H1 (cell line): ENCODE data around the gene SLC25A39. TPM values are rescaled to one million over a fixed set of nuclear protein-coding genes. Genes with fewer than 3 reads are reported as not detected.

Source experiments
- ASH2L ChIP-seq: fragments of 200-600, 300-600 bp; sonication (generic); IDR thresholded peaks from one replicate; pipeline ENCODE4 v1.7.1; 2017; ENCODE audit warnings: low read length
- CBX8 ChIP-seq: fragments of 300-800, 300-1000 bp; sonication (generic); IDR thresholded peaks from 2 replicates; pipeline ENCODE4 v1.7.1; 2016; ENCODE audit warnings: low read depth, low read length, borderline replicate concordance
- CTBP2 ChIP-seq: IDR thresholded peaks from 2 replicates; pipeline ENCODE4 v1.7.0; 2011; ENCODE audit warnings: borderline replicate concordance, mild to moderate bottlenecking, moderate library complexity, mixed read lengths, low read length; ENCODE audit not compliant: insufficient read depth, insufficient read length
- GABPA ChIP-seq: IDR thresholded peaks from 2 replicates; pipeline ENCODE4 v1.6.1; 2011; ENCODE audit warnings: mild to moderate bottlenecking, low read length, moderate library complexity, borderline replicate concordance; ENCODE audit not compliant: insufficient read depth
- HDAC2 ChIP-seq, 2 experiments: fragments of 300-600 bp in 1 of 2; sonication (generic) in 1 of 2; IDR thresholded peaks; 2 replicates each; pipeline ENCODE4 v1.6.1; 2011 to 2012; ENCODE audit warnings: low read depth in 2 of 2, low read length in 2 of 2, mild to moderate bottlenecking in 2 of 2, moderate library complexity in 2 of 2, borderline replicate concordance in 1 of 2, inconsistent platforms in 1 of 2
- POLR2AphosphoS5 ChIP-seq: IDR thresholded peaks from 2 replicates; pipeline ENCODE4 v1.6.1; 2011; ENCODE audit warnings: low read depth, low read length
- SIN3A ChIP-seq, 2 experiments: IDR thresholded peaks in 1 of 2; conservative IDR thresholded peaks in 1 of 2; 2 replicates each; pipeline ENCODE4 v1.6.1; 2011 to 2012; ENCODE audit warnings: low read length in 2 of 2, improper control_type of control experiment in 1 of 2, low read depth in 1 of 2, mild to moderate bottlenecking in 1 of 2
- SP2 ChIP-seq: IDR thresholded peaks from 2 replicates; pipeline ENCODE4 v1.6.1; 2012; ENCODE audit warnings: mild to moderate bottlenecking, low read length, inconsistent platforms
- SP4 ChIP-seq: IDR thresholded peaks from 2 replicates; pipeline ENCODE4 v1.6.1; 2012; ENCODE audit warnings: low read length, inconsistent platforms
- polyA plus RNA-seq, 7 experiments: library from polyadenylated mRNA; depleted of rRNA in 3 of 7; stranded (reverse) in 5 of 7; unstranded in 2 of 7; fragments of >200 nt in 5 of 7; fragments of 200-250 nt in 2 of 7; gene quantifications; 1 replicate in 5 of 7; 2 replicates in 1 of 7; 4 replicates in 1 of 7; pipeline versions ENCODE4 v1.2.1 to v1.2.3, GENCODE V29; 2011 to 2013; ENCODE audit warnings: missing spikeins in 2 of 7, mixed read lengths in 2 of 7
- total RNA-seq: library from RNA; stranded (reverse); fragmentation: NEBNext Ultra II Directional; extraction: Animal tissue kit (Norgen Biotek cat#: 25700); gene quantifications from 2 replicates; pipeline ENCODE4 v1.2.1, GENCODE V29; 2021
- TF ChIP-seq, protein P1 (sequence below): IDR thresholded peaks from 2 replicates; pipeline ENCODE4 v1.6.1; 2011; ENCODE audit warnings: low read length, improper control_type of control experiment

Gene SLC25A39
- total and polyA plus RNA-seq, 2 of the 8 experiments (the other 6 are each of a cell fraction or from before 2014, with no cell fraction given) = 200 to 291 TPM

GRCh38 chr17:44361292-44362260 is 37.0 kb upstream of the SLC25A39 start (continued):
- no peak for TF ChIP-seq POLR2AphosphoS5
- no peak for TF ChIP-seq HDAC2 (IDR thresholded peaks at IDR 0.05; ENCODE audit: borderline replicate concordance in 1 of 2, low read depth in 2 of 2, low read length in 2 of 2)
- no peak for TF ChIP-seq CTBP2
- no peak for TF ChIP-seq GABPA
- no peak for TF ChIP-seq ASH2L
- TF ChIP-seq CBX8 = no peak
- no peak for TF ChIP-seq SIN3A (conservative IDR thresholded peaks at IDR 0.05 in 1 of 2, IDR thresholded peaks at IDR 0.05 in 1 of 2; ENCODE audit: low read depth in 1 of 2, low read length in 2 of 2)
- no peak for TF ChIP-seq SP2
- TF ChIP-seq, protein P1, sequence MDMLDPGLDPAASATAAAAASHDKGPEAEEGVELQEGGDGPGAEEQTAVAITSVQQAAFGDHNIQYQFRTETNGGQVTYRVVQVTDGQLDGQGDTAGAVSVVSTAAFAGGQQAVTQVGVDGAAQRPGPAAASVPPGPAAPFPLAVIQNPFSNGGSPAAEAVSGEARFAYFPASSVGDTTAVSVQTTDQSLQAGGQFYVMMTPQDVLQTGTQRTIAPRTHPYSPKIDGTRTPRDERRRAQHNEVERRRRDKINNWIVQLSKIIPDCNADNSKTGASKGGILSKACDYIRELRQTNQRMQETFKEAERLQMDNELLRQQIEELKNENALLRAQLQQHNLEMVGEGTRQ = no peak
- no peak for TF ChIP-seq SP4
